Pons (tissue), 1 donor: ENCODE data around the gene OOSP4B.
"Not testable (repeated sequence)": the region's sequence is repeated elsewhere in the genome, so short reads cannot be mapped to it uniquely, and the experiment has no call there.

Source experiments
- DNase-seq: peaks from one replicate; pipeline ENCODE4 v3.0.0-alpha.2; 2016; ENCODE audit warnings: low spot score

Gene OOSP4B

DNA sequence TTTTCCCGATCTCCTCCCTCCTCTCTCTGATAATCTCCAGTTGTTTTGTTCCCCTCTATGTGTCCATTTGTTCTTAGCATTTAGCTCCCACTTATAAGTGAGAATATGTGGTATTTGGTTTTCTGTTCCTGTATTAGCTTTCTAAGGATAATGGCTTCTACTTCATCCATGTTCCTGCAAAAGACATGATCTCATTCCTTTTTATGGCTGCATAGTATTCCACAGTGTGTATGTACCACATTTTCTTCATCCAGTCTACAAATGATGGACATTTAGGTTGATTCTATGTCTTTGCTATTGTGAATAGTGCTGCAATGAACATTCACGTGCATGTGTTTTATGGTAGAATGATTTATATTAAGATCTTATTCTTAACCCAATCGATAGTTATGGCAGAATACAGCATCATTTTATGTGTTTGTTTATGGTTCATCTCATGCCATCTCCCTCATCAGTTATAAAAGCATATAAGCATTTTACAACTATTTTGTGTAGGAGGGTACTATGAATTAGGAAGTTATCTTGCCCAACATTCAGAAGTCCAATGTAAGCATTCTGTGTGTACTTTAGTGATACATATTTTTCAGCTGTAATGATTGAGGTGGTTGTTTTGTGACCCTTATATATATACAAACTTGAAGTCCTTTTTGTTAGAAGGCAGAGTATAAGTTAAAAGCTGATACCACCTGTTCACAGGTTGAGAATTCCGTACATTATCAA, 42.7 kb downstream of the OOSP4B start:
- no peak for DNase-seq

DNA sequence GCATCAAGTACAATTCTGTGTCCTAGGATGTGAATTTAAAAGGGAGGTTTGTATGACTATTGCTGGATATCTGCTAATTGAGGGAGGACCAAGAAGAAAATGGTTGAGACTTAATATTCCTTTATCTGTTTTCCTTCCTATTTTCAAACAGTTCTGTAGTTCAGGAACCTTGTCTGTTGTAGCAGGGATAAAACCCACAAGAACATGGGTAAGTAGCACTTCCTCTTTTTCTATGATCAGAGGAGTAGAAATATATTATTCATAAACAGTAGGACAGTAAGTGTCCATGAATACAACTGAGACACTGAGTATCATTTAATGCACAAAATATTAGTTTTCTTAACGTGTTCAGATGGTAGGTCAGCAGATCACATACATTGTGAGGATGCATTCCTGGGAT, 47.1 kb downstream of the OOSP4B start:
- DNase-seq = no peak

DNA sequence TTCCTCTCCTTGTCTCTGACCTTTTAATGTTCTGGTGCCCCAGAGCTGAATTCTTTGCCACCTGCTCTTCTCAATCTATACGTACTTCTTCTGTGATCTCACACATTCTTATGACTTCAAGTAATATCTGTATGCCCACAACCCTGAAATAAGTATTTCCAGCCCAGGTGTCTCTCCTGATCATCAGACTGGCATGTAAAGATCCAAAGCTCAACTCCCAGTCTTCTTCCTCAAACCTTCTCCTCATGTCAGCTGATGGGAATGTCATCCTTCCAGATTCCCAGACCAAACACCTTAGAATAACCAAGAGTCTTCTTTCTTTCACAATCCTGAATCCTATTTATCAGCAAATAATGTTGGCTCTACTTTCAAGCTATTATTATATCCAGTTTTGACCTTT, 48.8 kb downstream of the OOSP4B start:
- DNase-seq = no peak

DNA sequence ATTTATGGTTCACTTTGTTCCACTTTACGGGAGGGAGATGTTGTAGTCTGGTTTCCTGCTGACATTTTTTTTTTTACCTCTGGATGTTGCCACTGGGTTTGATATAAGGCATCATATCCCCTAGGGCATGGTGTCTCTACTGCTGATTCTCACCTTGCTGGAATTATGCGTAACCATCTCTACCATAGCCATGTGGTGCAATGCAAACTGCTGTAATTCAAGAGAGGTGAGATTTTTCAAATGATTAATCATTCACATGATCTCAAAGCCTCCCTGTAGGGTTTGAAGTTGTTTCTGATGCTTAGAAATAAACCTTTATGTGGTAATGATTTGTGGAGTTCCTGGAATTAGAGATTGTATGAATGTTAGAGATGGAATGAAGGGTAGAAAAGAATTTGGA, 52.5 kb downstream of the OOSP4B start:
- no peak for DNase-seq

DNA sequence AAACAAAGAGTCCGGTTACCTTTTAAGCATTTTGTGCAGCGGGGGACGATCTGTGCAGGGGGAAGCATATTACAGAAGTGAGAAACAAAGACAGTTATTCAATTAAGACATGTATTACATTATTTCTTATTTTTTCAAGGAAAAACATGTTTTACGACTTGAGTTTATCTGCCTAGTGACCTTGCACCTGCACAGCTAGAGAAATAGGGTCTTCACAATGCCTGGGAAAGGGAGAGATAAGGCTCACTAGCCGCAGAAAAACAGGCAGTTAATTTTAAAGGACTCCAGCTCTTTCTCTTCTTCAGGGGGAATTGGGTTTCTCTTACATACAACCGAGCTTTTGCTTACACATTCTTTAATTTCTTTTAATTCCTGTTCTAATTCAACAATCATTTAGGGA, 54.7 kb downstream of the OOSP4B start:
- not testable (repeated sequence) for DNase-seq

DNA sequence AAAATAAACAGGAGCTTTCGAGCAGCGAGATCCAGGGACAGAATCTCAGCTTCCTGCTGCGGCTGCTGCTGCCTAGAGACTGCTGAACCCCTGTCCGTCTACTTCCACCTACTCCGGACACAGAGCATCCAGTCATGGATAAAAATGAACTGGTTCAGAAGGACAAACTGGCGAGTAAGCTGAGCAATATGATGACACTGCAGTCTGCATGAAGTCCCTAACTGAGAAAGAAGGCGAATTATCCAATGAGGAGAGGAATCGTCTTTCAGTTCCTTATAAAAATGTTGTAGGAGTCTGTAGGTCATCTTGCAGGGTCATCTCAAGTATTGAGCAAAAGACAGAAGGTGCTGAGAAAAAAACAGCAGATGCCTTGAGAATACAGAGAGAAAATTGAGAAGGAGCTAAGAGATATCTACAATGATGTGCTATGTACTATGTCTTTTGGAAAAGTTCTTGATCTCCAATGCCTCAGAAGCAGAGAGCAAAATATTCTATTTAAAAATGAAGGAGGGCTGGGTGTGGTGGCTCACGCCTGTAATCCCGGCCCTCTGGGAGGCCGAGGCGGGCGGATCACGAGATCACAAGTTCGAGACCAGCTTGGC, 60.3 kb downstream of the OOSP4B start:
- no peak for DNase-seq

DNA sequence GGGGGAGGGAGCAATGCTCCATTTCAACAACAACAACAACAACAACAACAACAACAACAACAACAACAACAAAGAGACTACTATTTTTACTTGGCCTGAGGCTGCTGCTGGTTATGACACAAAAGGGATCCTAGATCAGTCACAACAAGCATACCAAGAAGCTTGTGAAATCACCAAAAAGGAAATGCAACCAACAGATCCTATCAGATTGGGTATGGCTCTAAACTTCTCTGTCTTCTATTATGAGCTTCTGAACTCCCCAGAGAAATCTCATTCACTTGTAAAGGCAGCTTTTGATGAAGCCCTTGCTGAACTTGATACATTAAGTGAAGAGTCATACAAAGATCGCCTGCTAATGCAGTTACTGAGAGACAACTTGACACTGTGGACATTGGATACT, 61.0 kb downstream of the OOSP4B start:
- no peak for DNase-seq

DNA sequence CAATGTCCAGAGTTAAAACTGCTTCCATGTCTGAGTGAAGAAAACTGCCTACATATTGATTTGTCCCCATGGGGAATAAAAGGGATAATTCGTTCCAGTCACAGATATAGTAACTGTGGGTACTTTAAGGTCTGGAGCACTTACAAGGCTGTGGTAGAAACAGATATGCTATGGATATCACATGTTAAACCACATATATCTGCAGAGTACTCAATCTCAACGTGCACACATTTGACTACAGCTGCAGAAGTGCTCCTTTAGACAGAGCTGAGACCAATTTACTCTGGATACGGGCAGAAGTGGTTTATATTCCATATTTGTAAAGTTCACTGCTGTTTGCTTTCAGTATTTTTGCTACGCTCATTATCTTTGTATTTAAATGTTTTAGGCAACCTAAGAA, 61.8 kb downstream of the OOSP4B start:
- no peak for DNase-seq

DNA sequence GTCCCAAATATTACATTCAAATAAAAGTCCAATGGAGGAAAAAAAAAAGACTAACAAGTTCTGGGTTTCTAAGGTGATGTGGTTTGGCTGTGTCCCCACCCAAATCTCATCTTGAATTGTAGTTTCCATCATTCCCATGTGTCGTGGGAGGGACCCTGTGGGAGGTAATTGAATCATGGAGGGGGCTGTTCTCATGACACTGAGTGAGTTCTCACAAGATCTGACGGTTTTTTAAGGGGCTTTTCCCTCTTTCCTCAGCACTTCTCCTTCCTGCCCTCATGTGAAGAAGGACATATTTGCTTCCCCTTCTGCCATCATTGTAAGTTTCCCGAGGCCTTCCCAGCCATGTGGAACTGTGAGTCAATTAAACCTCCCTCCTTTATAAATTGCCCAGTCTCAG, 63.6 kb downstream of the OOSP4B start:
- DNase-seq = no peak
